H54 (cell line): ENCODE measurements around the gene SNAI3.

ENCODE experiments used
- DNase-seq: peaks from one replicate; pipeline ENCODE4 v3.0.0; 2011; ENCODE audit warnings: low spot score, mixed read lengths; ENCODE audit not compliant: insufficient read length
- FAIRE-seq: peaks from 3 replicates; lab custom pipeline; 2011; peaks lifted over from hg19 to GRCh38; lab: Jason Lieb, UNC
- POLR2A ChIP-seq: IDR thresholded peaks from 2 replicates; pipeline ENCODE4 v1.6.1; 2011; ENCODE audit warnings: low read depth, mild to moderate bottlenecking, low read length

The SNAI3 gene

GRCh38 chr16:88634141-88634993, 51.9 kb downstream of the SNAI3 start:
- TF ChIP-seq POLR2A, result no peak
- FAIRE-seq (no peak), DNase-seq (no peak)

- no peak for FAIRE-seq
- DNase-seq, result no peak
These were observed 52.6 kb downstream of the SNAI3 start for GRCh38 chr16:88633684-88634140.

GRCh38 chr16:88632587-88632930, 53.7 kb downstream of the SNAI3 start:
- DNase-seq (no peak), FAIRE-seq (no peak)
- no peak for TF ChIP-seq POLR2A

More at GRCh38 chr16:88633684-88634140, 52.6 kb downstream of the SNAI3 start:
- no peak for TF ChIP-seq POLR2A

GRCh38 chr16:88631920-88632586, 54.3 kb downstream of the SNAI3 start:
- no peak for TF ChIP-seq POLR2A
- DNase-seq (no peak), FAIRE-seq (no peak)

- no peak for DNase-seq
- FAIRE-seq, result no peak
- TF ChIP-seq POLR2A, result no peak
These were observed 54.9 kb downstream of the SNAI3 start for GRCh38 chr16:88631384-88631783.

- FAIRE-seq (no peak), DNase-seq (no peak)
- TF ChIP-seq POLR2A, result no peak
These were observed 55.4 kb downstream of the SNAI3 start for GRCh38 chr16:88630941-88631340.

- no peak for TF ChIP-seq POLR2A
- no peak for FAIRE-seq
- no peak for DNase-seq
These were observed 55.9 kb downstream of the SNAI3 start for GRCh38 chr16:88630433-88630832.

- no peak for FAIRE-seq
- DNase-seq, result no peak
- no peak for TF ChIP-seq POLR2A
These were observed 56.5 kb downstream of the SNAI3 start for GRCh38 chr16:88629835-88630234.

- TF ChIP-seq POLR2A, result no peak
- no peak for FAIRE-seq
- no peak for DNase-seq
These were observed 57.8 kb downstream of the SNAI3 start for GRCh38 chr16:88628512-88628974.
